ENCODE measurements around the gene PNKD. TPM values are rescaled to one million over a fixed set of nuclear protein-coding genes. Genes with fewer than 3 reads are reported as not detected.

The PNKD gene
- total and polyA plus RNA-seq, 8 donors: 35.1 to 121 (median 111) TPM

DNA sequence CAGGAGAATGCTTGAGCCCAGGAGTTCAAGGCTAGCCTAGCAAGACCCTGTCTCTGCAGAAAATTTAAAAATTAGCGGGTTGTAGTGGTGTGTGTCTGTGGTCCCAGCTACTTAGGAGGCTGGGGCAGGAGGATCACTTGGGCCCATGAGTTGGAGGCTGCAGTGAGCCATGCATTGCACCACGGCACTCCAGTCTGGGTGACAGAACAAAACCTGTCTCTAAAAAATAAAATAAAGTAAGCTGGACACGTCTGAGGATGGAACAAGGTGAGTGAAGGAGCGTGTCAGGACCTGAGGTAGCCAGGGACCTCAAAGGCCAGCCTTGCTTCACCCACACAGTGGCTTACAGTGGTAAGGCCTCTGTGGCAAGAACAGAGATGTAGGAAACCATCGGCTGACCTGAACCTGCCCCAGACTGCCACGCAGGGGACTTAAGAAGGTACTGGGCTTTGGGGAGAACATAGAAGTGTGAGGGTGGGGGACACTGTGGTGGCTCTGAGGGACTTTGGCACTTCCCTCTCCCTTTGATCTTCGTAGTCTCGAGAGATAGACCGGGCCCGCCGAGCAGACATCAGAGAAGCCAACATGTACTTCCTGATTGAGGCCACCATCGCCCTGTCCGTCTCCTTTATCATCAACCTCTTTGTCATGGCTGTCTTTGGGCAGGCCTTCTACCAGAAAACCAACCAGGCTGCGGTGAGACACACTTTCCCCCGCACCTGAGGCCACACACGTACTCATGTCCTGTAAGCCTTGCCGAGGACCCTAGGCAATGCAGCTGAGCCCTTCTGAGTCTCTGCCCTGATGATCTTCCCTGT is 119.2 kb downstream of the PNKD start:
- no peak for DNase-seq
- Histone ChIP-seq H3K4me3 (no peak overlapping the region), H3K4me1 (peaks cover 0 to 34% (median 12%) of the 10 kb centered on the region in 4 donors), H3K27ac (peak overlapping the region in 1 of 5 donors; percentile 0), H3K36me3 (peaks cover 0 to 5% (median 0%) of the 10 kb centered on the region in 4 donors), H3K27me3 (no peaks in the 10 kb centered on the region), H3K9me3 (no peaks in the 10 kb centered on the region)
- TF ChIP-seq EP300 (IDR thresholded peaks at IDR 0.05) (no peak), POLR2AphosphoS5 (IDR thresholded peaks at IDR 0.05) (no peak), CTCF (IDR thresholded peaks at IDR 0.05) (no peak), POLR2A (IDR thresholded peaks at IDR 0.05) (no peak)
- 87 to 96% (median 92%) methylated on average over 14 to 17 of the region's 17 CpGs for WGBS, 5 donors
- intact Hi-C loops (cut with DNase I; ENCODE audit: low total_unique reads): loop anchor here (10.0 kb wide), 1 partner anchor 85 kb away; no protein-coding TSS in a partner anchor

GRCh38 chr2:218391202-218391601 is 120.9 kb downstream of the PNKD start:
- no peak for TF ChIP-seq EP300 (IDR thresholded peaks at IDR 0.05)
- no peak for TF ChIP-seq POLR2AphosphoS5 (IDR thresholded peaks at IDR 0.05)
- no peak for TF ChIP-seq CTCF (IDR thresholded peaks at IDR 0.05)
- TF ChIP-seq POLR2A (IDR thresholded peaks at IDR 0.05): no peak
- Histone ChIP-seq H3K4me3 (no peak overlapping the region), H3K4me1 (peaks cover 0 to 48% (median 22%) of the 10 kb centered on the region in 4 donors), H3K9me3 (no peaks in the 10 kb centered on the region), H3K27me3 (no peaks in the 10 kb centered on the region), H3K36me3 (peaks cover 0 to 5% (median 0%) of the 10 kb centered on the region in 4 donors), H3K27ac (no peak overlapping the region)
- 88 to 93% (median 91%) methylated on average over 21 to 23 of the region's 23 CpGs for WGBS, 5 donors
- DNase-seq: no peak
- intact Hi-C loops (cut with DNase I; ENCODE audit: low total_unique reads): loop anchor here (10.0 kb wide), 1 partner anchor 86 kb away; no protein-coding TSS in a partner anchor

- Histone ChIP-seq H3K36me3 (peaks cover 0 to 5% (median 0%) of the 10 kb centered on the region in 4 donors), H3K27ac (no peak overlapping the region), H3K4me3 (no peak overlapping the region), H3K9me3 (no peaks in the 10 kb centered on the region), H3K27me3 (no peaks in the 10 kb centered on the region), H3K4me1 (peaks cover 10 to 45% (median 27%) of the 10 kb centered on the region in 4 donors)
- intact Hi-C loops (cut with DNase I; ENCODE audit: low total_unique reads): loop anchor here (10.0 kb wide), 1 partner anchor 88 kb away; no protein-coding TSS in a partner anchor
- 83 to 96% (median 89%) methylated on average over 5 of the region's 5 CpGs for WGBS, 5 donors
- TF ChIP-seq POLR2AphosphoS5 (IDR thresholded peaks at IDR 0.05) (no peak), CTCF (IDR thresholded peaks at IDR 0.05) (no peak), EP300 (IDR thresholded peaks at IDR 0.05) (no peak), POLR2A (IDR thresholded peaks at IDR 0.05) (no peak)
- DNase-seq: no peak
These were observed 122.1 kb downstream of the PNKD start for GRCh38 chr2:218392459-218392858.

DNA sequence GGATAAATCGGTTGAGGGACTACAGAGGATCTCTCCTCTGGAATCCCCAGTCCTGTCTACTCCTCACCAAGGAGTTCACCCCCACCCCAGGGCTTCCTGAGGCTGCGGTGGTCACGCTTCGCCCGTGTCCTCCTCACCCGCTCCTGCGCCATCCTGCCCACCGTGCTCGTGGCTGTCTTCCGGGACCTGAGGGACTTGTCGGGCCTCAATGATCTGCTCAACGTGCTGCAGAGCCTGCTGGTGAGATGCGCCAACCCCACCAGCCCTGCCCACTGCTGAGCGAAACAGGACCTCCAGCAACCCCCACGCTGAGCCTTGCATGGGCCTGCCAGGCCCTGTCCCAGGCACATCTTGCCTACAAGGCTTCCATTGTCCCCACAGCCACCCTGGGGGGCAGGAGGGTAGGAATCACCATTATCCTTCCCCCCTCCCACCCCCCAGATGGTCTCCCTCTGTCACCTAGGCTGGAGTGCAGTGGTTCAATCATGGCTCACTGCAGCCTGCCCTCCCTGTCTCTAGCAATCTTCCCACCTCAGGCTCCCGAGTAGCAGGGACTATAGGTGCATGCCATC is 122.7 kb downstream of the PNKD start:
- no peaks in the 10 kb centered on the region for H3K27me3 ChIP-seq
- DNase-seq: no peak
- peaks cover 16 to 45% (median 30%) of the 10 kb centered on the region in 4 donors for H3K4me1 ChIP-seq
- TF ChIP-seq POLR2A (IDR thresholded peaks at IDR 0.05) (no peak), POLR2AphosphoS5 (IDR thresholded peaks at IDR 0.05) (no peak), EP300 (IDR thresholded peaks at IDR 0.05) (no peak), CTCF (IDR thresholded peaks at IDR 0.05) (no peak)
- H3K27ac ChIP-seq: no peak overlapping the region
- H3K36me3 ChIP-seq: peaks cover 0 to 5% (median 0%) of the 10 kb centered on the region in 4 donors
- WGBS, 5 donors: 83 to 88% (median 86%) methylated on average over 12 to 16 of the region's 16 CpGs
- no peaks in the 10 kb centered on the region for H3K9me3 ChIP-seq
- intact Hi-C loops (cut with DNase I; ENCODE audit: low total_unique reads): loop anchor here (10.0 kb wide), 1 partner anchor 88 kb away; no protein-coding TSS in a partner anchor
- H3K4me3 ChIP-seq: no peak overlapping the region

Measured in stomach (tissue), 9 donors.